ENCODE measurements around the gene ITIH4.

ITIH4 gene

DNA sequence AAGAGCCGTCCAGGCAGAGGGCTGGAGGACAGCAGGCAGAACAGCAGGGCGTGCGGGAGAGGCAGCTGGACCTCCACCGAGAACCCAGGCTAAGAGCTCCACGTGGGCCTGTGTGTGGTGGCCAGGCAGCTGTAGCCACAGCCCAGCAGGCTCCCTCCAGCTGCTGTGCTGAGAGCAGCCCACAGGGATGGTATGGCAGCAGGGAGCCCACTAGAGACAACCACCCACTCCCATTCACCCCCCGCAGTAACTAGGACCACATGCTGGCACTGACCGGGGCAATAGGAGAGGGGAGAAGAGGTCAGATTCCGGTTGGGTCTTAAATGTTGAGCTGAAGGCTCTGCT, 29.9 kb upstream of the ITIH4 start:
- no peak overlapping the region for H3K4me3 ChIP-seq (ENCODE audit: low read length)
- DNase-seq (ENCODE audit: low read depth) = no peak
- no peak for TF ChIP-seq CTCF (conservative IDR thresholded peaks at IDR 0.05; ENCODE audit: low read length)

DNA sequence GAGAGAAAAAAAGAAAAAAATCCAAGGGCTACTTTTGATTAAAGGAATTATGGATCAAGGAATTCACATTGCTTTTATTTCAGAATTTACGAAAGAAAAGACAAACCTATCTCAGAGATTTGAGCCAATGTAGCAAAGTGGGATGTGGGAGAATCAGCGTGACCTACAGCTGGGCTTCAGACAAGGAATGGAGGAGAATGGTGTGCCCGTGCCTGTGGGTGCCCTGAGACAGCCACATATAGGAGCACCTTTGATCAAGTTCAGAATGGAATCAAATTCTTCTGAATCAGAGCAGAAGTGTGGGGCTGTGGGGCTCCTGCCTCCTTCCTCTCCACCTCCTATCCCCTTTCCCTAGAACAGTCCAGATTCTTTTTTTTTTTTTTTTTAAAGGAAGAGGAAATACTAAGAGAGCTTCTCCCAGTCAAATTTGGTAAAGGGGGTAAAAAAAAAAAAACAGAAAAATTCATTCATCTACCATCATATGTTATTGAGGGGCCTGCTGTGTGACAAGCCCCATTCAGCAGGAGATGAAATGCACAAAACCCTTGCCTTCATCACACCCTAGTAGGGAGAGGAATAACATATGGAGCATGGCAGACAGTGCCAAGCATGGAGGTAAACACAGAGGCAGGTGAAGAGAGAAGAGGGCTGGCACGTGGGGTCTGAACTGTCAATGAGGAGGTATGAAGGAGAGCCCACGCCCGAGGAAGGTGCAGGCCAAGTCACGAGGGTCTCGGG, 29.4 kb upstream of the ITIH4 start:
- TF ChIP-seq CTCF (conservative IDR thresholded peaks at IDR 0.05; ENCODE audit: low read length) = no peak
- DNase-seq (ENCODE audit: low read depth) = no peak
- no peak overlapping the region for H3K4me3 ChIP-seq (ENCODE audit: low read length)

DNA sequence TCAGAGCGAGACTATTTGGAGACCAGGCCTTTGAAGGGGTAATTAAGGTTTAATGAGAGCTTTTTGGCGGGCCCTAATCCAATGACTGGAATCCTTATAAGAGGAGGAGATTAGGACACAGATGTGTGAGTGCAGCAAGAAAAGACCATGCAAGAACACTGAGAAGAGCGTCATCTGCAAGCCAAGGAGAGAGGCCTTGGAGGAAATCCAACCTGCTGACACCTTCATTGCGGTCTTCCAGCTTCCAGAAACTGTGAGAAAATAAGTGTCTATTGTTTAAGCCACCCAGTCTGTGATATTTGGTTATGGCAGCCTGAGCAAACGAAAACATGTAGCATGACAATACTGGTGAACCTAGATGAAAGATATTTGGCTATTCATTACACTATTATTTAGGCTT, 27.4 kb upstream of the ITIH4 start:
- H3K4me3 ChIP-seq (ENCODE audit: low read length) = no peak overlapping the region
- TF ChIP-seq CTCF (conservative IDR thresholded peaks at IDR 0.05; ENCODE audit: low read length) = no peak
- no peak for DNase-seq (ENCODE audit: low read depth)

DNA sequence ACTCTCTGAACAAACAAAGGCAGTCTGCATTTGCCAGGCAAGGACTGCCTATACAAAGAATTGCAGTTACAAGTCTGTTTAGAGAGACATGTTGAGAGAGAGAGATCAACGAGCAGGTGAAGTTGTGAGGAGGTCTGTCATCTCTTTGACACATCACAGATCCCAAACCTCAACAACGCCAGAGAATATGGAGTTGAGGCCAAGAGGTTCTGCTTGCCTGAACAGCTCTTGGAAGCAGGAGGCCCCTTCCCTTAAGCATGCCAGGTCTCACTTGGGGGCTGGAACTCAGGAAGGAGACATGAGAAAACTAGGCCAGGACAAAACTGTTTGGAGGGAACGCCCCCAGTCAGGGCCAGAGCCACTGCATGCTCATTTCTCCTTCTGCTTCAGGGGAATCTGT, 26.7 kb upstream of the ITIH4 start:
- DNase-seq (ENCODE audit: low read depth) = no peak
- no peak for TF ChIP-seq CTCF (conservative IDR thresholded peaks at IDR 0.05; ENCODE audit: low read length)
- H3K4me3 ChIP-seq (ENCODE audit: low read length) = no peak overlapping the region

DNA sequence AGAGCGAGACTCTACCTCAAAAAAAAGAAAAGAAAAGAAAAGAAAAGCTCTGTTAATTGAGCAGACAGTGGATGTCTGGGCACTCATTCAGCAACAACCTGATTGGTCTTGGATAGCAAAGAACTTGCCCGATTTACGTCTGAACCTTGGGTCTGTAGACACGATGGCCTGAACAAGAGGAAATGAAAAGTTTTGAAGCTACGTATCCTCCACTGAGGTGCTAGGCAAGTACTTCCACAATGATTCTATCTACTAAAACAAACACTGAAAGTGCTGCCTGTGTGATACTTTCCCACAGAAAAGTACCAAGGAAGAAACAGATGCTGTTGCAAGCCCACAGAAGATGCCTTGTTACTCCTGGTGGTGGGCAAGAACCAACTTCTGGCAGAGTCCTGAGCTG, 26.2 kb upstream of the ITIH4 start:
- no peak for DNase-seq (ENCODE audit: low read depth)
- H3K4me3 ChIP-seq (ENCODE audit: low read length) = no peak overlapping the region
- TF ChIP-seq CTCF (conservative IDR thresholded peaks at IDR 0.05; ENCODE audit: low read length) = no peak

DNA sequence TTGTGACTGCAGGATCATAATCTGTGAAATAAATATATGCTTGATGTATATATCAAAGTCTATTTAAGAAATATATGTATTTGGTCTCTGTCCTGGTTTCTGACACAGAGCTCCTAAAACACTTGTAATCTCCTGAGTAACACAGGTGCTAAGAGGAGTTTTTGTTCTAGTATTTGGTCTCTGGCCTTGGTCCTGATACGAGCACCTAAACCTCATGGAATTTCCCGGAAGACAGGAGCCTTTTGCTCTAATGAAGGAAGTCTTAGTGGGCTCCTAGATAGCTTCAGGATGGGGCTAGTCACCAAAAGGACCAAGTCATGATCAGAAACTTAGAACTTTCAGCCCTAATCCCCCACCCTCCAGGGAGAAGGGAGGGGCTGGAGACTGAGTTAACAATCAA, 23.5 kb upstream of the ITIH4 start:
- TF ChIP-seq CTCF (conservative IDR thresholded peaks at IDR 0.05; ENCODE audit: low read length) = no peak
- H3K4me3 ChIP-seq (ENCODE audit: low read length) = no peak overlapping the region
- DNase-seq (ENCODE audit: low read depth) = no peak

- no peak for DNase-seq (ENCODE audit: low read depth)
- no peak overlapping the region for H3K4me3 ChIP-seq (ENCODE audit: low read length)
- no peak for TF ChIP-seq CTCF (conservative IDR thresholded peaks at IDR 0.05; ENCODE audit: low read length)
Measured at GRCh38 chr3:52852419-52852818, 21.9 kb upstream of the ITIH4 start.
